GM23338 (cell line): Measurements from ENCODE around the gene MAMDC2.

Experiments used
- CREB1 ChIP-seq: fragments of 250-450 bp; sonication (Bioruptor Pico); IDR thresholded peaks from 2 replicates; pipeline ENCODE4 v1.5.0; 2020; ENCODE audit warnings: low read depth, mild to moderate bottlenecking, moderate library complexity
- CTCF ChIP-seq, 2 experiments: fragments of 200-600 bp in 1 of 2; sonication (generic) in 1 of 2; conservative IDR thresholded peaks; 2 replicates each; pipeline versions ENCODE4 v1.5.1 to v1.6.1; 2016 to 2017; ENCODE audit warnings: antibody characterized with exemption in 2 of 2, low read depth in 2 of 2, mild to moderate bottlenecking in 2 of 2, moderate library complexity in 1 of 2
- ETS1 ChIP-seq: IDR thresholded peaks from 2 replicates; pipeline ENCODE4 v1.6.1; 2016; ENCODE audit warnings: antibody characterized with exemption
- EZH2 ChIP-seq: fragments of 200-600 bp; sonication (generic); IDR thresholded peaks from one replicate; pipeline ENCODE4 v1.8.0; 2017; ENCODE audit warnings: antibody characterized with exemption, mild to moderate bottlenecking, low read depth; ENCODE audit not compliant: unreplicated experiment
- EZH2phosphoT487 ChIP-seq: fragments of 200-600 bp; sonication (generic); IDR thresholded peaks from one replicate; pipeline ENCODE4 v1.8.1; 2018; ENCODE audit warnings: antibody characterized with exemption; ENCODE audit not compliant: unreplicated experiment
- POLR2AphosphoS5 ChIP-seq: IDR thresholded peaks from 2 replicates; pipeline ENCODE4 v1.6.1; 2016; ENCODE audit warnings: antibody characterized with exemption, low read depth
- ZNF114 ChIP-seq: fragments of 250-450 bp; sonication (Bioruptor Pico); IDR thresholded peaks from 2 replicates; pipeline ENCODE4 v1.5.0; 2020; ENCODE audit warnings: mild to moderate bottlenecking, moderate library complexity
- ZNF462 ChIP-seq: fragments of 250-450 bp; sonication (Bioruptor Pico); IDR thresholded peaks from 2 replicates; pipeline ENCODE4 v1.5.0; 2020; ENCODE audit warnings: mild to moderate bottlenecking, moderate library complexity
- TF ChIP-seq, protein P1 (sequence below): IDR thresholded peaks from one replicate; pipeline ENCODE4 v1.6.1; 2018; ENCODE audit warnings: antibody characterized with exemption; ENCODE audit not compliant: unreplicated experiment

DNA sequence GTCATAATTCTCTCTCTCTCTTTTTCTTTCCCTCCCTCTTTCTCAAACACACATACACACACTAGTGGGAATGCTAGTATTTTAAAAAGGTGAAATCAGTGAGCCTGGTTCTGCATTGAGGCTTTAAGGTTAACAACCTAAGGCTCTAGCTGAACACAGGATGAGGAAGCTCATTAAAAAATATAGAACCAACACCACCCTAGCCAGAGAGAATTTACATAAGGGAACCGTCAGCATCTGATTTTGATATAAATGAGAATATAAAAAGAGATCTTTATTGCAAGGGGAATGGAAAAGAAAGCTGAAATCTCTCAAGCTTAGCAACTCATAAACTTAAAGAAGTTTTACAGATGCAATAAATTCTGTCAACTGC is 100.5 kb downstream of the MAMDC2 start:
- TF ChIP-seq, protein P1, sequence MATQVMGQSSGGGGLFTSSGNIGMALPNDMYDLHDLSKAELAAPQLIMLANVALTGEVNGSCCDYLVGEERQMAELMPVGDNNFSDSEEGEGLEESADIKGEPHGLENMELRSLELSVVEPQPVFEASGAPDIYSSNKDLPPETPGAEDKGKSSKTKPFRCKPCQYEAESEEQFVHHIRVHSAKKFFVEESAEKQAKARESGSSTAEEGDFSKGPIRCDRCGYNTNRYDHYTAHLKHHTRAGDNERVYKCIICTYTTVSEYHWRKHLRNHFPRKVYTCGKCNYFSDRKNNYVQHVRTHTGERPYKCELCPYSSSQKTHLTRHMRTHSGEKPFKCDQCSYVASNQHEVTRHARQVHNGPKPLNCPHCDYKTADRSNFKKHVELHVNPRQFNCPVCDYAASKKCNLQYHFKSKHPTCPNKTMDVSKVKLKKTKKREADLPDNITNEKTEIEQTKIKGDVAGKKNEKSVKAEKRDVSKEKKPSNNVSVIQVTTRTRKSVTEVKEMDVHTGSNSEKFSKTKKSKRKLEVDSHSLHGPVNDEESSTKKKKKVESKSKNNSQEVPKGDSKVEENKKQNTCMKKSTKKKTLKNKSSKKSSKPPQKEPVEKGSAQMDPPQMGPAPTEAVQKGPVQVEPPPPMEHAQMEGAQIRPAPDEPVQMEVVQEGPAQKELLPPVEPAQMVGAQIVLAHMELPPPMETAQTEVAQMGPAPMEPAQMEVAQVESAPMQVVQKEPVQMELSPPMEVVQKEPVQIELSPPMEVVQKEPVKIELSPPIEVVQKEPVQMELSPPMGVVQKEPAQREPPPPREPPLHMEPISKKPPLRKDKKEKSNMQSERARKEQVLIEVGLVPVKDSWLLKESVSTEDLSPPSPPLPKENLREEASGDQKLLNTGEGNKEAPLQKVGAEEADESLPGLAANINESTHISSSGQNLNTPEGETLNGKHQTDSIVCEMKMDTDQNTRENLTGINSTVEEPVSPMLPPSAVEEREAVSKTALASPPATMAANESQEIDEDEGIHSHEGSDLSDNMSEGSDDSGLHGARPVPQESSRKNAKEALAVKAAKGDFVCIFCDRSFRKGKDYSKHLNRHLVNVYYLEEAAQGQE = no peak
- no peak for TF ChIP-seq CTCF (conservative IDR thresholded peaks at IDR 0.05; ENCODE audit: low read depth in 2 of 2)
- no peak for TF ChIP-seq POLR2AphosphoS5
- no peak for TF ChIP-seq ETS1
- no peak for TF ChIP-seq EZH2phosphoT487
- no peak for TF ChIP-seq CREB1
- no peak for TF ChIP-seq ZNF114 (CRISPR knock-in tag)
- no peak for TF ChIP-seq EZH2
- TF ChIP-seq ZNF462 (CRISPR knock-in tag) = no peak
